IMR-90 (cell line): Measurements from ENCODE around the gene TMEM135. TPM values are rescaled to one million over a fixed set of nuclear protein-coding genes. Genes with fewer than 3 reads are reported as not detected.

Experiments
- ATAC-seq: fragments of 200-7000 bp; cut with Tn5 transposase; 2 replicates; pipeline ENCODE4 v1.9.1; 2020; ENCODE audit warnings: low read depth, mild to moderate bottlenecking, moderate library complexity
- BruUV-seq: library from RNA; stranded (reverse); fragments of 400-500 nt; replicated peaks from 2 replicates; lab custom pipeline; 2021; lab: Mats Ljungman, UMichigan
- CTCF ChIA-PET: fragments of 300-600 bp; formaldehyde crosslinking; extraction: SDS; loops from one replicate; lab custom pipeline; 2021; ENCODE audit warnings: antibody characterized with exemption; lab: Yijun Ruan, JAX
- POLR2A ChIA-PET: fragments of 300-600 bp; sonication (Branson Sonifier 250); formaldehyde crosslinking; loops from one replicate; lab custom pipeline; 2022; ENCODE audit warnings: antibody characterized with exemption; ENCODE audit not compliant: unreplicated experiment; lab: Charles Lee
- DNase-seq: peaks from one replicate; pipeline ENCODE4 v3.0.0; 2013
- H2AFZ ChIP-seq: replicated peaks from 2 replicates; pipeline ENCODE3; 2013; ENCODE audit warnings: low read length, mild to moderate bottlenecking; ENCODE audit not compliant: poor library complexity
- H2AK5ac ChIP-seq: 2 replicates; pipeline ENCODE4 v1.6.1; 2013; ENCODE audit warnings: low read depth, low read length, inconsistent platforms
- H2AK9ac ChIP-seq: replicated peaks from 2 replicates; pipeline ENCODE3; 2013; ENCODE audit warnings: mild to moderate bottlenecking, low read depth, low read length, moderate library complexity; ENCODE audit not compliant: poor library complexity
- H2BK120ac ChIP-seq: 2 replicates; pipeline ENCODE4 v1.6.1; 2013; ENCODE audit warnings: low read depth, low read length, inconsistent platforms
- H2BK15ac ChIP-seq: 3 replicates; pipeline ENCODE4 v1.6.1; 2013; ENCODE audit warnings: low read depth, low read length, inconsistent platforms
- H2BK20ac ChIP-seq: 2 replicates; pipeline ENCODE4 v1.6.1; 2013; ENCODE audit warnings: low read depth, mild to moderate bottlenecking, inconsistent platforms, low read length, moderate library complexity
- H2BK5ac ChIP-seq: 2 replicates; pipeline ENCODE4 v1.6.1; 2013; ENCODE audit warnings: mild to moderate bottlenecking, low read depth, low read length, inconsistent platforms; ENCODE audit not compliant: poor library complexity, severe bottlenecking
- H3K14ac ChIP-seq: replicated peaks from 2 replicates; pipeline ENCODE4 v1.6.1; 2013; ENCODE audit warnings: low read depth, low read length, inconsistent platforms
- H3K18ac ChIP-seq: 2 replicates; pipeline ENCODE4 v1.6.1; 2013; ENCODE audit warnings: low read depth, low read length, control low read depth
- H3K23ac ChIP-seq: 2 replicates; pipeline ENCODE4 v1.6.1; 2013; ENCODE audit warnings: low read depth, low read length, inconsistent platforms
- H3K27ac ChIP-seq: 2 replicates; pipeline ENCODE4 v1.5.1; 2013; ENCODE audit warnings: mild to moderate bottlenecking, control low read depth, low read length; ENCODE audit not compliant: insufficient read depth
- H3K27me3 ChIP-seq: 2 replicates; pipeline ENCODE4 v1.6.1; 2013; ENCODE audit warnings: low read length; ENCODE audit not compliant: control insufficient read depth, insufficient read depth
- H3K36me3 ChIP-seq: 2 replicates; pipeline ENCODE4 v1.6.1; 2013; ENCODE audit warnings: low read length, mixed read lengths; ENCODE audit not compliant: control insufficient read depth, insufficient read depth
- H3K4ac ChIP-seq: 2 replicates; pipeline ENCODE4 v1.6.1; 2013; ENCODE audit warnings: low read depth, low read length, inconsistent platforms
- H3K4me1 ChIP-seq: 2 replicates; pipeline ENCODE4 v1.6.1; 2013; ENCODE audit warnings: low read length, mixed read lengths; ENCODE audit not compliant: control insufficient read depth, insufficient read depth
- H3K4me2 ChIP-seq: 2 replicates; pipeline ENCODE4 v1.6.1; 2013; ENCODE audit warnings: low read depth, mild to moderate bottlenecking, control low read depth, low read length, moderate library complexity
- H3K4me3 ChIP-seq: 2 replicates; pipeline ENCODE4 v1.5.1; 2013; ENCODE audit warnings: low read depth, mild to moderate bottlenecking, control low read depth, low read length, moderate library complexity; ENCODE audit not compliant: insufficient read depth
- H3K56ac ChIP-seq: 2 replicates; pipeline ENCODE4 v1.6.1; 2013; ENCODE audit warnings: low read length, inconsistent platforms; ENCODE audit not compliant: insufficient read depth; ENCODE audit errors: extremely low read depth
- H3K79me1 ChIP-seq, 2 experiments: 2 replicates each; pipeline ENCODE4 v1.6.1; 2013; ENCODE audit warnings: low read length in 2 of 2, inconsistent platforms in 1 of 2, low read depth in 1 of 2
- H3K9ac ChIP-seq: 2 replicates; pipeline ENCODE4 v1.6.1; 2013; ENCODE audit warnings: low read depth, low read length, control low read depth
- H3K9me1 ChIP-seq: 2 replicates; pipeline ENCODE4 v1.6.1; 2013; ENCODE audit warnings: low read length, inconsistent platforms; ENCODE audit not compliant: insufficient read depth
- H3K9me3 ChIP-seq: 2 replicates; pipeline ENCODE4 v1.6.1; 2013; ENCODE audit warnings: low read length; ENCODE audit not compliant: control insufficient read depth, insufficient read depth
- H4K20me1 ChIP-seq: 2 replicates; pipeline ENCODE4 v1.6.1; 2013; ENCODE audit warnings: low read length, inconsistent platforms; ENCODE audit not compliant: insufficient read depth
- H4K5ac ChIP-seq: 2 replicates; pipeline ENCODE4 v1.6.1; 2013; ENCODE audit warnings: mild to moderate bottlenecking, low read depth, low read length, control low read depth
- H4K8ac ChIP-seq, 2 experiments: 2 replicates each; pipeline ENCODE4 v1.6.1; 2013; ENCODE audit warnings: low read depth in 2 of 2, low read length in 2 of 2, control low read depth in 1 of 2, inconsistent platforms in 1 of 2
- H4K91ac ChIP-seq: 2 replicates; pipeline ENCODE4 v1.6.1; 2013; ENCODE audit warnings: low read depth, low read length, inconsistent platforms; ENCODE audit not compliant: insufficient read depth
- BHLHE40 ChIP-seq: fragments of 150-350 bp; IDR thresholded peaks from 2 replicates; pipeline ENCODE4 v1.6.1; 2016; ENCODE audit warnings: mild to moderate bottlenecking, low read depth, low read length
- CEBPB ChIP-seq: IDR thresholded peaks from 2 replicates; pipeline ENCODE4 v1.6.1; 2012; ENCODE audit warnings: low read depth, low read length, improper control_type of control experiment
- CHD1 ChIP-seq: IDR thresholded peaks from 2 replicates; pipeline ENCODE4 v1.6.1; 2012; ENCODE audit warnings: low read depth, low read length, improper control_type of control experiment
- CTCF ChIP-seq: conservative IDR thresholded peaks from 2 replicates; pipeline ENCODE4 v1.5.1; 2012; ENCODE audit warnings: mild to moderate bottlenecking, low read depth, low read length, improper control_type of control experiment
- FOS ChIP-seq: fragments of 150-350 bp; IDR thresholded peaks from 2 replicates; pipeline ENCODE4 v1.6.1; 2016; ENCODE audit warnings: low read depth, low read length
- MAFK ChIP-seq: IDR thresholded peaks from 2 replicates; pipeline ENCODE4 v1.6.1; 2012; ENCODE audit warnings: low read depth, low read length, improper control_type of control experiment
- MAZ ChIP-seq: IDR thresholded peaks from 2 replicates; pipeline ENCODE4 v1.6.1; 2012; ENCODE audit warnings: low read depth, mild to moderate bottlenecking, low read length, improper control_type of control experiment, moderate library complexity, borderline replicate concordance
- MXI1 ChIP-seq: IDR thresholded peaks from 2 replicates; pipeline ENCODE4 v1.6.1; 2012; ENCODE audit warnings: low read depth, mild to moderate bottlenecking, low read length, moderate library complexity, borderline replicate concordance
- NFE2L2 ChIP-seq: fragments of 150-350 bp; IDR thresholded peaks from 2 replicates; pipeline ENCODE4 v1.6.1; 2016; ENCODE audit warnings: low read depth, mild to moderate bottlenecking, low read length
- POLR2A ChIP-seq: IDR thresholded peaks from 2 replicates; pipeline ENCODE4 v1.6.1; 2012; ENCODE audit warnings: mild to moderate bottlenecking, low read depth, low read length
- RAD21 ChIP-seq: IDR thresholded peaks from 2 replicates; pipeline ENCODE4 v1.6.1; 2012; ENCODE audit warnings: low read length, improper control_type of control experiment
- RFX5 ChIP-seq: IDR thresholded peaks from 2 replicates; pipeline ENCODE4 v1.8.0; 2012; ENCODE audit warnings: low read depth, mild to moderate bottlenecking, low read length, moderate library complexity
- SMC3 ChIP-seq: fragments of 150-350 bp; IDR thresholded peaks from 2 replicates; pipeline ENCODE4 v1.6.1; 2016; ENCODE audit warnings: low read depth, mild to moderate bottlenecking, antibody characterized with exemption, low read length, moderate library complexity
- USF2 ChIP-seq: fragments of 150-350 bp; IDR thresholded peaks from 2 replicates; pipeline ENCODE4 v1.6.1; 2017; ENCODE audit warnings: mild to moderate bottlenecking, antibody characterized with exemption, low read length, low read depth
- WGBS, 2 experiments: methylation state at CpG; one replicate each; pipeline versions ENCODE4 v1.1.5 to v1.1.7; 2013; ENCODE audit warnings: missing lambda C conversion rate in 2 of 2; ENCODE audit not compliant: insufficient read length in 1 of 2; ENCODE audit errors: extremely low coverage in 2 of 2; 5-methylcytosine and 5-hydroxymethylcytosine counted together
- dilution Hi-C: fragments of 300-500 bp; cut with HindIII; formaldehyde crosslinking; loops from one replicate; pipeline ENCODE4 v1.14.3; 2018; ENCODE audit warnings: low sequenced_read_pairs; ENCODE audit not compliant: unreplicated experiment
- in situ Hi-C: fragments of 300-500 bp; cut with MboI; formaldehyde crosslinking; loops from 3 replicates; pipeline ENCODE4 v1.14.3; 2019; ENCODE audit warnings: low sequenced_read_pairs, inconsistent platforms, mixed read lengths
- intact Hi-C: fragments of 100-400 bp; cut with micrococcal nuclease; formaldehyde crosslinking; loops from 2 replicates; pipeline ENCODE4 v1.10.0; 2022
- polyA plus RNA-seq, 3 experiments: library from polyadenylated mRNA; depleted of rRNA; stranded (reverse); fragments of >200 nt; gene quantifications; 2 replicates each; pipeline ENCODE4 v1.2.3, GENCODE V29; 2012; ENCODE audit warnings: low replicate concordance in 1 of 3
- total RNA-seq: library from RNA; depleted of rRNA; stranded (reverse); fragments of >200 nt; gene quantifications from 2 replicates; pipeline ENCODE4 v1.2.3, GENCODE V29; 2012

The TMEM135 gene
- total and polyA plus RNA-seq, 2 of the 4 experiments (the other 2 are of a cell fraction), result 3.9 to 5.9 TPM

DNA sequence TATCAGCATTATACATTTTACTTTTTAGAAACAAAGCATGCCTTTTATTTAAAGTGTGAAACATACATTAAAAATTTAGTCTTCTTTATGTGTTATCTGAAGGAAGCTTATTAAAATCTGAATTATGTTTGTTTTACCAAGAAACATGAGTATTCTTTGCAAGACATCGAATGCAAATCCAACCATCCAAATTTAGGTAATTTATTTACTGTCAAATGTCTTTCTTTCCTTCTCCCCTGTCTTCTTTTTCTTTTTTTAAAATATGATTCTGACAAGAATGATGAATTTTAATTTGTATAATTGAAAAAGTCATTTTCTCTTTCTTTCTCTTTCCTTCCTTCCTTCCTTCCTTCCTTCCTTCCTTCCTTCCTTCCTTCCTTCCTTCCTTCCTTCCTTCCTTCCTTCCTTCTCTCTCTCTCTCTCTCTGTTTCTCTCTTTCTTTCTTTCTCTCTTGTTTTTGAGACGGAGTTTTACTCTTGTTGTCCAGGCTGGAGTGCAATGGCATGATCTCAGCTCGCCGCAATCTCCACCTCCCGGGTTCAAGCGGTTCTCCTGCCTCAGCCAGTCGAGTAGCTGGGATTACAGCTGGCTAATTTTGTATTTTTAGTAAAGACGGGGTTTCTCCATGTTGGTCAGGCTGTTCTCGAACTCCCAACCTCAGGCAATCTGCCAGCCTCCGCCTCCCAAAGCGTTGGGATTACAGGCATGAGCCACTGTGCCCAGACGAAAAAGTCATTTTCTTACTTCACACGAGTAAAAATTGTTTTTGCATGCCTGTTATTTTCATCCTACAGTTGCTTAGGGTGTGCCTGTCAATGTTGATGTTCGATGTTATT, 157.5 kb downstream of the TMEM135 start (continued):
- no peak for TF ChIP-seq MAFK

DNA sequence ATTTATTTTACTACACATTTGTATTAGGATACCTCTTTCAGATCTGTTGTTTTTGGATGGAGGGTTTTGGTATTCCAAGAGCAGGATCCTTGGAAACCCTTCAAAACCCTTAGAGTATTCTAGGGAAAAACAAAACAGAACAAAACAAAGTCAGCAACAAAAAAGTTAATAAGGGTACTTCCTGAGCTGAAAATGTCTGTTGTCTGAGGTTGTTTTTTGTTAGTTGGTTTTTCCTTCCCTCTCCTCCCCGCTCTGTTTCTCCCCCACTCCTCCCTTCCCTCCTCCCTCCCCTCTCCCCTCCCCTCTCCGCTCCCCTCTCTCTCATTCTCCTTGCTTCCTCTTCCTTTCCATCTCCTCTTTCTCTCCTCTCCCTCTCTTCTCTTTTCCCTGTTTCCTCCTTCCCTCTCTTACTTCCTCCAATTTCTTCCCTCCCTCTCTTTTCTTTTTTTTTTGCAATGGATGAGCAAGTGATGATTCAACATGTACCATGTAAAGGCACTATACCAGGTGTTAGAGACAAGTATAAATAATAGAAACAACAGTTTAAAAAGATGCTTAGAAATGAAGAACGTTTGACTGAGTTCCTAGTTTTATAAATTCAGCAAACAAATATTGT, 160.6 kb downstream of the TMEM135 start:
- ATAC-seq, result no peak
- intact Hi-C loops (no loop called here), in situ Hi-C loops (no loop called here), dilution Hi-C loops (no loop called here)
- no peak overlapping the region for H3K4me2 ChIP-seq
- no peaks in the 10 kb centered on the region for H3K27me3 ChIP-seq
- H4K5ac ChIP-seq, result no peak overlapping the region
- no peak overlapping the region for H2BK20ac ChIP-seq
- no peak overlapping the region for H4K91ac ChIP-seq
- H3K79me1 ChIP-seq, result 0 out of 4 replicates have a peak, but pooled peaks cover 0 to 2% of the 10 kb centered on the region in 2 experiments
- H3K14ac ChIP-seq, result no peak overlapping the region
- no peak overlapping the region for H3K9ac ChIP-seq
- ChIA-PET CTCF (no interaction called here), POLR2A (no interaction called here)
- H4K8ac ChIP-seq, result no peak overlapping the region
- WGBS, 2 experiments, result no CpG with 5 or more reads among the region's 3 CpGs
- peak; percentile 8 for DNase-seq
- H2BK5ac ChIP-seq, result peak overlapping the region; percentile 33
- no peak overlapping the region for H2AK9ac ChIP-seq
- H4K20me1 ChIP-seq, result no peaks in the 10 kb centered on the region
- H3K36me3 ChIP-seq, result no peaks in the 10 kb centered on the region
- H3K4me1 ChIP-seq, result no peaks in the 10 kb centered on the region
- no peak overlapping the region for H2BK120ac ChIP-seq
- H3K56ac ChIP-seq, result no peak overlapping the region
- H3K4ac ChIP-seq, result no peak overlapping the region
- H3K9me1 ChIP-seq, result no peaks in the 10 kb centered on the region
- H2BK15ac ChIP-seq, result no peak overlapping the region
- no peak overlapping the region for H3K27ac ChIP-seq
- BruUV-seq, result no TSS peak
- no peak overlapping the region for H2AFZ ChIP-seq
- H2AK5ac ChIP-seq, result no peak overlapping the region
- H3K9me3 ChIP-seq, result no peaks in the 10 kb centered on the region
- H3K4me3 ChIP-seq, result no peak overlapping the region
- H3K18ac ChIP-seq, result no peak overlapping the region
- no peak overlapping the region for H3K23ac ChIP-seq
- TF ChIP-seq RAD21 (no peak), MXI1 (no peak), CHD1 (no peak), FOS (no peak), USF2 (no peak), NFE2L2 (no peak), CEBPB (no peak), MAZ (no peak), BHLHE40 (no peak), MAFK (no peak), POLR2A (no peak), CTCF (no peak), SMC3 (no peak), RFX5 (no peak)
